Breast epithelium (tissue), 4 donors: ENCODE data around the gene DHRS4. TPM values are rescaled to one million over a fixed set of nuclear protein-coding genes. Genes with fewer than 3 reads are reported as not detected.

ENCODE experiments used
- DNase-seq, 2 donors: peaks; one replicate each; pipeline ENCODE4 v3.0.0-alpha.2; 2019; ENCODE audit warnings: low spot score in 2 of 2
- H3K27ac ChIP-seq, 2 donors: fragments of 200-600 bp; sonication (generic) in 1 of 2; one replicate each; pipeline ENCODE4 v1.5.1; 2016 to 2019; ENCODE audit warnings: mild to moderate bottlenecking in 1 of 2
- H3K27me3 ChIP-seq, 2 donors: fragments of 200-600 bp; sonication (generic) in 1 of 2; one replicate each; pipeline versions ENCODE4 v1.5.1 to v1.6.0; 2017 to 2019; ENCODE audit warnings: control low read depth in 1 of 2, mild to moderate bottlenecking in 1 of 2
- H3K36me3 ChIP-seq: fragments of 200-600 bp; one replicate; pipeline ENCODE4 v1.5.1; 2019
- H3K4me1 ChIP-seq, 2 donors: fragments of 200-600 bp; sonication (generic); one replicate each; pipeline ENCODE4 v1.5.1; 2016 to 2019; ENCODE audit warnings: control low read depth in 1 of 2
- H3K4me3 ChIP-seq, 3 donors: fragments of 200-600 bp; sonication (generic); 1 replicate in 2 of 3; 2 replicates in 1 of 3; pipeline ENCODE4 v1.5.1; 2016 to 2019; ENCODE audit warnings: mild to moderate bottlenecking in 3 of 3, moderate library complexity in 2 of 3
- H3K9me3 ChIP-seq, 2 donors: fragments of 200-600 bp; sonication (generic) in 1 of 2; one replicate each; pipeline ENCODE4 v1.5.1; 2016 to 2019; ENCODE audit warnings: control low read depth in 1 of 2
- CTCF ChIP-seq, 3 donors: fragments of 450-650 bp; IDR thresholded peaks; one replicate each; pipeline ENCODE4 v1.5.1; 2016 to 2017; ENCODE audit warnings: antibody characterized with exemption in 3 of 3, mild to moderate bottlenecking in 3 of 3, moderate library complexity in 3 of 3
- POLR2A ChIP-seq: fragments of 450-650 bp; IDR thresholded peaks from one replicate; pipeline ENCODE4 v1.6.1; 2016; ENCODE audit warnings: antibody characterized with exemption, mild to moderate bottlenecking, moderate library complexity
- POLR2AphosphoS5 ChIP-seq, 3 donors: sonication (generic); formaldehyde crosslinking; IDR thresholded peaks; one replicate each; pipeline ENCODE4 v1.6.1; 2017; ENCODE audit warnings: antibody characterized with exemption in 3 of 3
- intact Hi-C: fragments of 100-400 bp; cut with DNase I; formaldehyde crosslinking; loops from one replicate; pipeline ENCODE4 v1.15.1; 2023; ENCODE audit warnings: low total_unique reads
- total RNA-seq, 3 donors: library from RNA; depleted of rRNA; stranded (reverse); fragments of >200 nt; gene quantifications; one replicate each; pipeline ENCODE4 v1.1.0, GENCODE V29; 2016

DHRS4 gene
- total RNA-seq, 3 donors from 2014 or later, result 38.4 to 48.8 (median 40.0) TPM

- Histone ChIP-seq H3K4me3 (no peak overlapping the region), H3K4me1 (no peaks in the 10 kb centered on the region), H3K27ac (no peak overlapping the region), H3K9me3 (no peaks in the 10 kb centered on the region), H3K36me3 (no peaks in the 10 kb centered on the region), H3K27me3 (no peaks in the 10 kb centered on the region)
- DNase-seq, result no peak
- TF ChIP-seq CTCF (IDR thresholded peaks at IDR 0.05), result no peak
- TF ChIP-seq POLR2A, result no peak
- TF ChIP-seq POLR2AphosphoS5 (IDR thresholded peaks at IDR 0.05), result no peak
- intact Hi-C loops, result no loop called here
These were observed 19.8 kb upstream of the DHRS4 start for GRCh38 chr14:23933742-23934128.

- DNase-seq, result no peak
- Histone ChIP-seq H3K36me3 (no peaks in the 10 kb centered on the region), H3K27me3 (no peaks in the 10 kb centered on the region), H3K27ac (no peak overlapping the region), H3K9me3 (no peaks in the 10 kb centered on the region), H3K4me1 (no peaks in the 10 kb centered on the region), H3K4me3 (no peak overlapping the region)
- TF ChIP-seq POLR2AphosphoS5 (IDR thresholded peaks at IDR 0.05) (no peak), CTCF (IDR thresholded peaks at IDR 0.05) (no peak)
- intact Hi-C loops, result no loop called here
These were observed 18.4 kb upstream of the DHRS4 start for GRCh38 chr14:23935158-23935557.

- H3K36me3 ChIP-seq, result no peaks in the 10 kb centered on the region
- H3K9me3 ChIP-seq, result no peaks in the 10 kb centered on the region
- H3K4me1 ChIP-seq, result no peaks in the 10 kb centered on the region
- intact Hi-C loops, result no loop called here
- no peak for TF ChIP-seq POLR2A
- TF ChIP-seq CTCF (IDR thresholded peaks at IDR 0.05), result no peak
- no peak overlapping the region for H3K27ac ChIP-seq
- H3K4me3 ChIP-seq, result no peak overlapping the region
- no peaks in the 10 kb centered on the region for H3K27me3 ChIP-seq
- no peak for DNase-seq
These were observed 17.3 kb upstream of the DHRS4 start for GRCh38 chr14:23936084-23936829.

- no peak overlapping the region for H3K27ac ChIP-seq
- no peaks in the 10 kb centered on the region for H3K27me3 ChIP-seq
- no peak for DNase-seq
- intact Hi-C loops, result no loop called here
- H3K36me3 ChIP-seq, result no peaks in the 10 kb centered on the region
- no peak for TF ChIP-seq POLR2AphosphoS5 (IDR thresholded peaks at IDR 0.05)
- no peak for TF ChIP-seq CTCF (IDR thresholded peaks at IDR 0.05)
- TF ChIP-seq POLR2A, result no peak
- H3K4me1 ChIP-seq, result no peaks in the 10 kb centered on the region
- no peak overlapping the region for H3K4me3 ChIP-seq
- no peaks in the 10 kb centered on the region for H3K9me3 ChIP-seq
These were observed 16.4 kb upstream of the DHRS4 start for GRCh38 chr14:23937203-23937602.

GRCh38 chr14:23938823-23939222, 14.7 kb upstream of the DHRS4 start:
- H3K27me3 ChIP-seq, result no peaks in the 10 kb centered on the region
- no peak overlapping the region for H3K27ac ChIP-seq
- no peak for TF ChIP-seq CTCF (IDR thresholded peaks at IDR 0.05)
- no peak for TF ChIP-seq POLR2A
- TF ChIP-seq POLR2AphosphoS5 (IDR thresholded peaks at IDR 0.05), result no peak
- DNase-seq, result no peak
- no peaks in the 10 kb centered on the region for H3K9me3 ChIP-seq
- no peak overlapping the region for H3K4me3 ChIP-seq
- intact Hi-C loops, result no loop called here
- no peaks in the 10 kb centered on the region for H3K36me3 ChIP-seq
- no peaks in the 10 kb centered on the region for H3K4me1 ChIP-seq
